HepG2 (cell line): ENCODE measurements around the gene MIDN. TPM values are rescaled to one million over a fixed set of nuclear protein-coding genes. Genes with fewer than 3 reads are reported as not detected.

ENCODE experiments used
- ARHGAP35 ChIP-seq: sonication (generic); formaldehyde crosslinking; IDR thresholded peaks from 2 replicates; pipeline ENCODE4 v1.9.0; 2022; ENCODE audit warnings: mild to moderate bottlenecking, inconsistent platforms, moderate library complexity, missing genetic modification reagents, borderline replicate concordance
- HNRNPL ChIP-seq: fragments of 200-400 bp; formaldehyde crosslinking; IDR thresholded peaks from 2 replicates; pipeline ENCODE4 v1.6.1; 2017; ENCODE audit warnings: mild to moderate bottlenecking, low read depth, low read length
- POLR2A ChIP-seq, 2 experiments: IDR thresholded peaks; 2 replicates each; pipeline ENCODE4 v1.6.1; 2011; ENCODE audit warnings: low read depth in 2 of 2, low read length in 2 of 2, mild to moderate bottlenecking in 1 of 2, moderate library complexity in 1 of 2; ENCODE audit not compliant: insufficient read depth in 1 of 2
- RAD21 ChIP-seq: fragments of 450-650 bp; formaldehyde crosslinking; IDR thresholded peaks from 2 replicates; pipeline ENCODE4 v1.5.0; 2020; ENCODE audit warnings: mild to moderate bottlenecking
- SMC3 ChIP-seq: IDR thresholded peaks from 2 replicates; pipeline ENCODE4 v1.6.1; 2011; ENCODE audit warnings: low read length, improper control_type of control experiment
- SPEN ChIP-seq: sonication (generic); formaldehyde crosslinking; IDR thresholded peaks from 2 replicates; pipeline ENCODE4 v1.5.1; 2020; ENCODE audit warnings: low read depth, mild to moderate bottlenecking, missing genetic modification reagents
- TAF15 ChIP-seq: fragments of 200-400 bp; formaldehyde crosslinking; IDR thresholded peaks from one replicate; pipeline ENCODE4 v1.6.1; 2018; ENCODE audit warnings: mild to moderate bottlenecking, low read depth, low read length; ENCODE audit not compliant: poor library complexity, severe bottlenecking
- XRCC5 ChIP-seq: fragments of 200-400 bp; formaldehyde crosslinking; optimal IDR thresholded peaks from 2 replicates; pipeline ENCODE3; 2017; ENCODE audit warnings: mild to moderate bottlenecking, low read length
- ZNF547 ChIP-seq: sonication (generic); formaldehyde crosslinking; IDR thresholded peaks from 2 replicates; pipeline ENCODE4 v1.5.1; 2020; ENCODE audit warnings: mild to moderate bottlenecking, missing genetic modification reagents
- ZNF598 ChIP-seq: sonication (generic); formaldehyde crosslinking; IDR thresholded peaks from 2 replicates; pipeline ENCODE4 v1.5.1; 2020; ENCODE audit warnings: mild to moderate bottlenecking, missing genetic modification reagents, borderline replicate concordance
- ZNF605 ChIP-seq: sonication (generic); formaldehyde crosslinking; IDR thresholded peaks from 2 replicates; pipeline ENCODE4 v1.8.0; 2022; ENCODE audit warnings: mild to moderate bottlenecking, missing genetic modification reagents
- ZNF883 ChIP-seq: sonication (generic); formaldehyde crosslinking; IDR thresholded peaks from 2 replicates; pipeline ENCODE4 v1.5.1; 2020; ENCODE audit warnings: mild to moderate bottlenecking, missing genetic modification reagents; ENCODE audit errors: not compliant biosample characterization
- polyA plus RNA-seq, 8 experiments: library from polyadenylated mRNA; depleted of rRNA in 3 of 8; stranded (reverse) in 7 of 8; unstranded in 1 of 8; fragments of >200 nt; fragmentation: Illumina TruSeq in 4 of 8; extraction: Trizol in 4 of 8; gene quantifications; 2 replicates each; pipeline versions ENCODE4 v1.2.1 to v1.2.3, GENCODE V29; 2011 to 2016; ENCODE audit warnings: low read depth in 4 of 8, missing spikeins in 1 of 8, mixed read lengths in 1 of 8; ENCODE audit not compliant: insufficient read depth in 1 of 8
- total RNA-seq, 5 experiments: library from RNA; depleted of rRNA; stranded (reverse); fragments of >200 nt; fragmentation: Illumina TruSeq; extraction: Trizol; gene quantifications; 2 replicates each; pipeline ENCODE4 v1.2.3, GENCODE V29; 2016; ENCODE audit warnings: low read depth in 1 of 5
- TF ChIP-seq, protein P1 (sequence below): sonication (generic); formaldehyde crosslinking; IDR thresholded peaks from 2 replicates; pipeline ENCODE4 v1.4.0; 2020; ENCODE audit warnings: missing genetic modification reagents
- TF ChIP-seq, protein P2 (sequence below): sonication (generic); formaldehyde crosslinking; conservative IDR thresholded peaks from 2 replicates; pipeline ENCODE4 v1.5.0; 2020; ENCODE audit warnings: missing genetic modification reagents

Gene MIDN
- total and polyA plus RNA-seq, 2 of the 13 experiments (the other 11 are each of a cell fraction or from before 2014, with no cell fraction given), result 8.4 to 18.0 TPM

DNA sequence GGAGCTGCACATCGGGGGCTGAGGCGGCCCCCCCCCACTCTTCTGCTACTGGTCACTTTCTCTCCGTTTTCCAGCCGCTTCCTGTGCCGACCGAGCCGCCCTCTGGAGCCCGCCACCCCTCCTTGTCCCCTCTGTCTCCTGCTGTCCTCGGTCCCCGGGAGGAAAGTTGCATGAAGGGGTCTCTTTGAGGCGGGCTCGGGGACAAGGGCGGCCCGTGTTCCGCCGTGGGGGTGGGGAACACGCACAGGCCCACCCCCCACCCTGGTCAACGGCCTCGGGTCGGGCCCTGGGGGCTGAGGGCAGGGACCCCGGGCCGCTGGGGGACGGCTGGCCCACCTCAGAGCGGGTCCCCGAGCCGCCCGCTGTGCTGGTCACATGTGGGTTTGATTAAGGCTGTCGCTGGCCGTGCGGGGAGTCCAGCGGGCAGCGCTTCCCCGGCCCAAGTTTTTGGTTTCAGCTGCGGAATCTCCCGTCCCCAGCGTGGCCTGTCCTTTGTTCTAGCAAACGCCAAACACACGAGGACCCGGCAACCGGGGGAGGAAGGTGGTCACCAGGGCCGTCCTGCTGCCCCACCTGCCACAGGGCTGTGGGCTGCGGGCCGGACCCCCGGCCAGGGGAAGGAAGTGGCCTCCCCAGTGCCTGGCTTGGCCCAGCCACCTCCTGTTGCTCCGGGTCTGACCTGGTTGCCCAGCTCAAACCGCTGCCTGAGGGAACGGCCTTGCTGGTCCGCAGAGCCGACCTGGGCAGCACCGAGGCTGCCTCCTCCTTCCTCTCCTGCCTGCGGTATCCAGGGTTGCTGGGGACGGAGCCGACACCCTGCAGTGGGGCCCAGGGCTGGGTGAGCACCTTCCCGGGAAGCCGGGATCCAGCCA lies 39.2 kb downstream of the MIDN start (continued):
- TF ChIP-seq ZNF605 (CRISPR knock-in tag) (peak; percentile 44; the same call in 1 of the 2 replicates), SPEN (CRISPR knock-in tag) (peak; percentile 39; the same call in 1 of the 2 replicates), ZNF883 (CRISPR knock-in tag) (peak; percentile 51), HNRNPL (0 out of 2 replicates have a peak, but pooled peaks have one; percentile 26), ZNF547 (peak; percentile 66; the same call in 1 of the 2 replicates), ZNF598 (CRISPR knock-in tag) (0 out of 2 replicates have a peak, but pooled peaks have one; percentile 22), XRCC5 (peak; percentile 29), POLR2A (IDR thresholded peaks at IDR 0.05; ENCODE audit: insufficient read depth in 1 of 2, low read depth in 2 of 2, low read length in 2 of 2) (0 out of 4 replicates have a peak, but pooled peaks of 1 of the 2 experiments have one; percentile 11), ARHGAP35 (CRISPR knock-in tag) (0 out of 2 replicates have a peak, but pooled peaks have one; percentile 36), SMC3 (no peak), TAF15 (peak; percentile 2), RAD21 (0 out of 2 replicates have a peak, but pooled peaks have one; percentile 10)
- TF ChIP-seq, protein P1, sequence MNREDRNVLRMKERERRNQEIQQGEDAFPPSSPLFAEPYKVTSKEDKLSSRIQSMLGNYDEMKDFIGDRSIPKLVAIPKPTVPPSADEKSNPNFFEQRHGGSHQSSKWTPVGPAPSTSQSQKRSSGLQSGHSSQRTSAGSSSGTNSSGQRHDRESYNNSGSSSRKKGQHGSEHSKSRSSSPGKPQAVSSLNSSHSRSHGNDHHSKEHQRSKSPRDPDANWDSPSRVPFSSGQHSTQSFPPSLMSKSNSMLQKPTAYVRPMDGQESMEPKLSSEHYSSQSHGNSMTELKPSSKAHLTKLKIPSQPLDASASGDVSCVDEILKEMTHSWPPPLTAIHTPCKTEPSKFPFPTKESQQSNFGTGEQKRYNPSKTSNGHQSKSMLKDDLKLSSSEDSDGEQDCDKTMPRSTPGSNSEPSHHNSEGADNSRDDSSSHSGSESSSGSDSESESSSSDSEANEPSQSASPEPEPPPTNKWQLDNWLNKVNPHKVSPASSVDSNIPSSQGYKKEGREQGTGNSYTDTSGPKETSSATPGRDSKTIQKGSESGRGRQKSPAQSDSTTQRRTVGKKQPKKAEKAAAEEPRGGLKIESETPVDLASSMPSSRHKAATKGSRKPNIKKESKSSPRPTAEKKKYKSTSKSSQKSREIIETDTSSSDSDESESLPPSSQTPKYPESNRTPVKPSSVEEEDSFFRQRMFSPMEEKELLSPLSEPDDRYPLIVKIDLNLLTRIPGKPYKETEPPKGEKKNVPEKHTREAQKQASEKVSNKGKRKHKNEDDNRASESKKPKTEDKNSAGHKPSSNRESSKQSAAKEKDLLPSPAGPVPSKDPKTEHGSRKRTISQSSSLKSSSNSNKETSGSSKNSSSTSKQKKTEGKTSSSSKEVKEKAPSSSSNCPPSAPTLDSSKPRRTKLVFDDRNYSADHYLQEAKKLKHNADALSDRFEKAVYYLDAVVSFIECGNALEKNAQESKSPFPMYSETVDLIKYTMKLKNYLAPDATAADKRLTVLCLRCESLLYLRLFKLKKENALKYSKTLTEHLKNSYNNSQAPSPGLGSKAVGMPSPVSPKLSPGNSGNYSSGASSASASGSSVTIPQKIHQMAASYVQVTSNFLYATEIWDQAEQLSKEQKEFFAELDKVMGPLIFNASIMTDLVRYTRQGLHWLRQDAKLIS (CRISPR knock-in tag), result no peak
- TF ChIP-seq, protein P2, sequence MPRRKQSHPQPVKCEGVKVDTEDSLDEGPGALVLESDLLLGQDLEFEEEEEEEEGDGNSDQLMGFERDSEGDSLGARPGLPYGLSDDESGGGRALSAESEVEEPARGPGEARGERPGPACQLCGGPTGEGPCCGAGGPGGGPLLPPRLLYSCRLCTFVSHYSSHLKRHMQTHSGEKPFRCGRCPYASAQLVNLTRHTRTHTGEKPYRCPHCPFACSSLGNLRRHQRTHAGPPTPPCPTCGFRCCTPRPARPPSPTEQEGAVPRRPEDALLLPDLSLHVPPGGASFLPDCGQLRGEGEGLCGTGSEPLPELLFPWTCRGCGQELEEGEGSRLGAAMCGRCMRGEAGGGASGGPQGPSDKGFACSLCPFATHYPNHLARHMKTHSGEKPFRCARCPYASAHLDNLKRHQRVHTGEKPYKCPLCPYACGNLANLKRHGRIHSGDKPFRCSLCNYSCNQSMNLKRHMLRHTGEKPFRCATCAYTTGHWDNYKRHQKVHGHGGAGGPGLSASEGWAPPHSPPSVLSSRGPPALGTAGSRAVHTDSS (CRISPR knock-in tag), result no peak
